Spleen (tissue), 11 donors: ENCODE results near the gene DYNC2I2. TPM values are rescaled to one million over a fixed set of nuclear protein-coding genes. Genes with fewer than 3 reads are reported as not detected.
"Not testable (repeated sequence)": the region's sequence is repeated elsewhere in the genome, so short reads cannot be mapped to it uniquely, and the experiment has no call there.

ENCODE experiments used
- DNase-seq: peaks from one replicate; pipeline ENCODE4 v3.0.0-alpha.2; 2020
- H3K27ac ChIP-seq, 8 donors: fragments of 200-600 bp; sonication (generic) in 7 of 8; 1 replicate in 4 of 8; 2 replicates in 4 of 8; pipeline versions ENCODE4 v1.5.0 to v1.8.0; 2016 to 2021; ENCODE audit warnings: inconsistent platforms in 4 of 8, mild to moderate bottlenecking in 4 of 8, moderate library complexity in 1 of 8
- H3K27me3 ChIP-seq, 7 donors: fragments of 200-600 bp; sonication (generic) in 6 of 7; replicated peaks in 1 of 7; 1 replicate in 4 of 7; 2 replicates in 3 of 7; pipeline versions ENCODE4 v1.5.0 to v1.8.0; 2016 to 2021; ENCODE audit warnings: inconsistent platforms in 3 of 7, mild to moderate bottlenecking in 1 of 7
- H3K36me3 ChIP-seq, 6 donors: fragments of 200-600 bp; sonication (generic) in 5 of 6; 1 replicate in 4 of 6; 2 replicates in 2 of 6; pipeline versions ENCODE4 v1.5.0 to v1.8.0; 2016 to 2021; ENCODE audit warnings: inconsistent platforms in 2 of 6
- H3K4me1 ChIP-seq, 6 donors: fragments of 200-600 bp; sonication (generic) in 5 of 6; 1 replicate in 3 of 6; 2 replicates in 3 of 6; pipeline versions ENCODE4 v1.5.0 to v1.8.0; 2016 to 2021; ENCODE audit warnings: inconsistent platforms in 3 of 6
- H3K4me3 ChIP-seq, 8 donors: fragments of 200-600 bp; sonication (generic) in 7 of 8; 1 replicate in 4 of 8; 2 replicates in 4 of 8; pipeline versions ENCODE4 v1.5.0 to v1.8.0; 2016 to 2021; ENCODE audit warnings: inconsistent platforms in 4 of 8, mild to moderate bottlenecking in 4 of 8, moderate library complexity in 2 of 8
- H3K9me3 ChIP-seq, 8 donors: fragments of 200-600 bp; sonication (generic) in 7 of 8; 1 replicate in 4 of 8; 2 replicates in 4 of 8; pipeline versions ENCODE4 v1.5.0 to v1.8.0; 2016 to 2021; ENCODE audit warnings: inconsistent platforms in 4 of 8
- POLR2A ChIP-seq, 3 donors: fragments of 450-650 bp; IDR thresholded peaks; one replicate each; pipeline ENCODE4 v1.5.1; 2017; ENCODE audit warnings: antibody characterized with exemption in 3 of 3, mild to moderate bottlenecking in 1 of 3
- POLR2AphosphoS5 ChIP-seq, 3 donors: sonication (generic); formaldehyde crosslinking; IDR thresholded peaks; one replicate each; pipeline ENCODE4 v1.5.1; 2017; ENCODE audit warnings: antibody characterized with exemption in 3 of 3
- WGBS, 5 donors: extraction: QIAGEN DNeasy Blood & Tissue Kit in 3 of 5; methylation state at CpG; one replicate each; pipeline versions ENCODE4 v1.1.5 to v1.1.7; 2013 to 2018; 5-methylcytosine and 5-hydroxymethylcytosine counted together
- intact Hi-C: fragments of 100-400 bp; cut with DNase I; formaldehyde crosslinking; loops from one replicate; pipeline ENCODE4 v1.15.0; 2023; ENCODE audit warnings: low total_unique reads
- polyA plus RNA-seq, 3 donors: library from polyadenylated mRNA; stranded (reverse); fragments of 200-250 nt; gene quantifications; one replicate each; pipeline ENCODE4 v1.2.1, GENCODE V29; 2013
- total RNA-seq, 7 donors: library from RNA; depleted of rRNA in 3 of 7; stranded (reverse); fragments of >200 nt in 3 of 7; fragmentation: NEBNext Ultra II Directional in 4 of 7; extraction: Animal tissue kit (Norgen Biotek cat#: 25700) in 4 of 7; gene quantifications; one replicate each; pipeline versions ENCODE4 v1.1.0 to v1.2.1, GENCODE V29; 2016 to 2021
- TF ChIP-seq, protein P1 (sequence below), 11 experiments: fragments of 200-600 bp in 7 of 11; fragments of 450-650 bp in 4 of 11; sonication (generic) in 4 of 11; IDR thresholded peaks in 8 of 11; conservative IDR thresholded peaks in 3 of 11; 1 replicate in 7 of 11; 2 replicates in 4 of 11; pipeline versions ENCODE4 v1.4.0 to v1.8.0; 2016 to 2021; ENCODE audit warnings: antibody characterized with exemption in 11 of 11, inconsistent platforms in 4 of 11, mild to moderate bottlenecking in 1 of 11
- donor health status: healthy with polysubstance abuse.
- donor health status: DM: no; HTN: no; CAD: no; lungs with moderate emphysema.
- donor health status: DM: no; HTN: no; CAD: no.
- donor health status: Bipolar disorder and iron deficiency.
- donor health status: healthy.
- donor health status: DM: no; HTN: no; CAD: no.
- donor health status: DM: yes; HTN: yes; CAD: no.

Gene DYNC2I2
- total and polyA plus RNA-seq, 10 donors, result 19.0 to 61.6 (median 29.2) TPM

- peaks cover 0 to 6% (median 0%) of the 10 kb centered on the region in 6 donors for H3K4me1 ChIP-seq
These were observed 18.7 kb upstream of the DYNC2I2 start for GRCh38 chr9:128675382-128675781.

DNA sequence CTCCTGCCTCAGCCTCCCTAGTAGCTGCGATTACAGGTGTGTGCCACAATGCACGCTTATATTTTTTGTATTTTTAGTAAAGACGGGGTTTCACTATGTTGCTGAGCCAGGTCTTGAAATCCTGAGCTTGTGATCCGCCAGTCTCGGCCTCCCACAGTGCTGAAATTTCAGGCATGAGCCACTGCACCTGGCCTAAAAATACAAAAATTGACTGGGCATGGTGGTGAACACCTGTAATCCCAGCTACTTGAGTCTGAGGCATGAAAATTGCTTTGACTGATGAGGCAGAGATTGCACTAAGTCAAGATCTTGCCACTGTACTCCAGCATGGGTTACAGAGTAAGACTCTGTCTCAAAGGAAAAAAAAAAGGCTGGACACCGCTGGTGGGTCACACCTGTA is 13.1 kb upstream of the DYNC2I2 start:
- intact Hi-C loops, result no loop called here
- peak; percentile 4 for DNase-seq
- no peaks in the 10 kb centered on the region for H3K36me3 ChIP-seq

More at GRCh38 chr9:128675382-128675781, 18.7 kb upstream of the DYNC2I2 start:
- H3K4me3 ChIP-seq, result no peak overlapping the region
- WGBS, 5 donors, result 96 to 99% (median 97%) methylated on average over 4 of the region's 4 CpGs
- no peaks in the 10 kb centered on the region for H3K9me3 ChIP-seq
- TF ChIP-seq, protein P1, sequence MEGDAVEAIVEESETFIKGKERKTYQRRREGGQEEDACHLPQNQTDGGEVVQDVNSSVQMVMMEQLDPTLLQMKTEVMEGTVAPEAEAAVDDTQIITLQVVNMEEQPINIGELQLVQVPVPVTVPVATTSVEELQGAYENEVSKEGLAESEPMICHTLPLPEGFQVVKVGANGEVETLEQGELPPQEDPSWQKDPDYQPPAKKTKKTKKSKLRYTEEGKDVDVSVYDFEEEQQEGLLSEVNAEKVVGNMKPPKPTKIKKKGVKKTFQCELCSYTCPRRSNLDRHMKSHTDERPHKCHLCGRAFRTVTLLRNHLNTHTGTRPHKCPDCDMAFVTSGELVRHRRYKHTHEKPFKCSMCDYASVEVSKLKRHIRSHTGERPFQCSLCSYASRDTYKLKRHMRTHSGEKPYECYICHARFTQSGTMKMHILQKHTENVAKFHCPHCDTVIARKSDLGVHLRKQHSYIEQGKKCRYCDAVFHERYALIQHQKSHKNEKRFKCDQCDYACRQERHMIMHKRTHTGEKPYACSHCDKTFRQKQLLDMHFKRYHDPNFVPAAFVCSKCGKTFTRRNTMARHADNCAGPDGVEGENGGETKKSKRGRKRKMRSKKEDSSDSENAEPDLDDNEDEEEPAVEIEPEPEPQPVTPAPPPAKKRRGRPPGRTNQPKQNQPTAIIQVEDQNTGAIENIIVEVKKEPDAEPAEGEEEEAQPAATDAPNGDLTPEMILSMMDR (IDR thresholded peaks at IDR 0.05 in 8 of 11, conservative IDR thresholded peaks at IDR 0.05 in 3 of 11), result no peak
- TF ChIP-seq POLR2AphosphoS5 (IDR thresholded peaks at IDR 0.05) (no peak), POLR2A (IDR thresholded peaks at IDR 0.05) (no peak)
- peaks cover 0 to 13% (median 0%) of the 10 kb centered on the region in 6 donors for H3K36me3 ChIP-seq
- H3K27me3 ChIP-seq, result no peaks in the 10 kb centered on the region
- DNase-seq, result no peak
- intact Hi-C loops, result no loop called here
- H3K27ac ChIP-seq, result no peak overlapping the region

GRCh38 chr9:128666481-128666941 is 9.9 kb upstream of the DYNC2I2 start:
- H3K27ac ChIP-seq, H3K36me3 ChIP-seq, H3K27me3 ChIP-seq, H3K4me3 ChIP-seq, intact Hi-C loops, H3K4me1 ChIP-seq, H3K9me3 ChIP-seq, DNase-seq: not testable (repeated sequence)
- 90 to 97% (median 92%) methylated on average over 8 of the region's 8 CpGs for WGBS, 5 donors

More for the DNA sequence above, 13.1 kb upstream of the DYNC2I2 start:
- TF ChIP-seq POLR2A (IDR thresholded peaks at IDR 0.05) (no peak), POLR2AphosphoS5 (IDR thresholded peaks at IDR 0.05) (no peak)
- TF ChIP-seq, protein P1 (IDR thresholded peaks at IDR 0.05 in 8 of 11, conservative IDR thresholded peaks at IDR 0.05 in 3 of 11), result no peak
- Histone ChIP-seq H3K9me3 (no peaks in the 10 kb centered on the region), H3K4me1 (no peaks in the 10 kb centered on the region), H3K27me3 (no peaks in the 10 kb centered on the region), H3K27ac (no peak overlapping the region), H3K4me3 (no peak overlapping the region)
- 96 to 98% (median 97%) methylated on average over 6 of the region's 6 CpGs for WGBS, 5 donors

GRCh38 chr9:128657796-128658195 is 1.1 kb upstream of the DYNC2I2 start:
- 91 to 100% (median 93%) methylated on average over 3 of the region's 3 CpGs for WGBS, 5 donors
- Histone ChIP-seq H3K27me3 (no peaks in the 10 kb centered on the region), H3K27ac (no peak overlapping the region), H3K4me3 (no peak overlapping the region), H3K4me1 (peaks cover 0 to 21% (median 15%) of the 10 kb centered on the region in 6 donors), H3K36me3 (no peaks in the 10 kb centered on the region), H3K9me3 (no peaks in the 10 kb centered on the region)
- DNase-seq, result no peak
- no peak for TF ChIP-seq POLR2A (IDR thresholded peaks at IDR 0.05)
- TF ChIP-seq POLR2AphosphoS5 (IDR thresholded peaks at IDR 0.05), result no peak
- TF ChIP-seq, protein P1 (IDR thresholded peaks at IDR 0.05 in 8 of 11, conservative IDR thresholded peaks at IDR 0.05 in 3 of 11), result no peak
- intact Hi-C loops, result no loop called here

DNA sequence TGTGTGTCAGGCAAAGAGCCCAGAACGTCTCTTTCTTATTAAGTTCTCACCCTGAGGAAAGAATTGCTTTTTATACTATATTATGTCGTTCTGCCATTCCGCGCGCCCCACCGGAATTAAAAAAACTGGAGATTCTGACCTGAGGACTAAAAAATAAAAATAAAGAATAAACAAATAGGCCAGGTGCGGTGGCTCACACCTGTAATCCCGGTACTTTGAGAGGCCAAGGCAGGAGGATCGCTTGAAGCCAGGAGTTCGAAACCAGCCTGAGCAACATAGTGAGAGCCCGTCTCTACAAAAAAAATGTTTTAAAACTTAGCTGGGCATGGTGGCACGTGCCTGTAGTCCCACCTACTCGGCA is 677 bp upstream of the DYNC2I2 start:
- Histone ChIP-seq H3K4me3 (peak overlapping the region in 5 of 8 donors; percentile 68 to 92 (median 78)), H3K27ac (peak overlapping the region; percentile 92 to 100 (median 98)), H3K36me3 (no peaks in the 10 kb centered on the region), H3K4me1 (peaks cover 0 to 21% (median 15%) of the 10 kb centered on the region in 6 donors), H3K27me3 (no peaks in the 10 kb centered on the region), H3K9me3 (no peaks in the 10 kb centered on the region)
- no peak for DNase-seq
- intact Hi-C loops, result no loop called here
- TF ChIP-seq POLR2A (IDR thresholded peaks at IDR 0.05) (no peak), POLR2AphosphoS5 (IDR thresholded peaks at IDR 0.05) (no peak)
- TF ChIP-seq, protein P1 (IDR thresholded peaks at IDR 0.05 in 8 of 11, conservative IDR thresholded peaks at IDR 0.05 in 3 of 11), result no peak
- WGBS, 5 donors, result 94 to 97% (median 95%) methylated on average over 13 of the region's 13 CpGs
